MG63 (cell line): ENCODE measurements around the gene PLEKHG1. TPM values are rescaled to one million over a fixed set of nuclear protein-coding genes. Genes with fewer than 3 reads are reported as not detected.

ENCODE experiments used
- DNase-seq: peaks from one replicate; pipeline ENCODE4 v3.0.0-alpha.2; 2020
- H3K27me3 ChIP-seq: fragments of 250-450 bp; sonication (Bioruptor Pico); 2 replicates; pipeline ENCODE4 v1.5.1; 2020; ENCODE audit warnings: mild to moderate bottlenecking, moderate library complexity
- H3K36me3 ChIP-seq: fragments of 250-450 bp; sonication (Bioruptor Pico); 2 replicates; pipeline ENCODE4 v1.5.1; 2020; ENCODE audit warnings: mild to moderate bottlenecking, moderate library complexity
- H3K4me3 ChIP-seq: fragments of 250-450 bp; sonication (Bioruptor Pico); 2 replicates; pipeline ENCODE4 v1.5.1; 2020; ENCODE audit warnings: mild to moderate bottlenecking, moderate library complexity
- H3K9me3 ChIP-seq: fragments of 250-450 bp; sonication (Bioruptor Pico); 2 replicates; pipeline ENCODE4 v1.5.1; 2020; ENCODE audit warnings: mild to moderate bottlenecking, moderate library complexity
- total RNA-seq: library from RNA; depleted of rRNA; stranded (reverse); fragments of >200 nt; shearing (Covaris generic); gene quantifications from 2 replicates; pipeline ENCODE4 v1.2.3, GENCODE V29; 2014; ENCODE audit warnings: low replicate concordance; rRNA removed

PLEKHG1 gene
- total RNA-seq, 1 experiment from 2014 or later: 0.99 TPM

DNA sequence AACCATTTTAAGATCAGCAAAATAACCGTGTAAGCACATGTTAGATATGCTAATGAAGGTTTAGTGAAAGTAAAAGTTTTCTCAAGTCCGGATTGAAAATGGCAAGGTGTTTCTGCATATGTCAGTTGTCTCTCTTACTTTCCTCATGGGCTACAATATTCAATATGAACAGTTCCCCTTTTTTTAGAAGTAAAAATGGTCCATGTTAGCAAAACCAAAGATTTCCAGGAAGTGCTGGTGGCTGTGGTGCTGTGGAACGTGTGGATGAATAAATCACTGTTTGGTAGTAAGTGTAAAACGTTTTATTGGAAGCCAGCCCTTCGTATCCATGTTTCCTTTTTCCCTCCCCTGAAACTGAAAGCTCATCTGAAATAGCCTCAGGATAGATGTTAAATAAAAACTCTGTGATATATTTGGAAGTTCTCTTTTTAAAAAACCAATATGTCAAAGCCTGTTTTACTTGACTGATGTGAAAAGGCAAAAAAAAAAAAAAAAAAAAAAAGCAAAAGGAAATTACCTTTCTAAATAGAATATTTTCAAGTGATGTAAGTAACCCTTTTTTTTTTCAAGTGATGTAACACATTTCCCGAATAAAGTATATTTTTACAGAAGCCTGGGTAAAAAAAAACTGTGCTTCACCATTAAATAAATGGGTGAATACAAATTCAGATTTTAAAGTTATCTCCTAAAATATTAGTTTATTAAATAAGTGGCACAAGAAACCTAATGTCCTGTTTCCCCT, 41.9 kb downstream of the PLEKHG1 start:
- H3K9me3 ChIP-seq: no peaks in the 10 kb centered on the region
- no peaks in the 10 kb centered on the region for H3K27me3 ChIP-seq
- peak overlapping the region; percentile 20 for H3K4me3 ChIP-seq
- DNase-seq: no peak
- H3K36me3 ChIP-seq: no peaks in the 10 kb centered on the region

GRCh38 chr6:150646228-150646627, 46.5 kb downstream of the PLEKHG1 start:
- no peak for DNase-seq
- no peaks in the 10 kb centered on the region for H3K36me3 ChIP-seq
- H3K4me3 ChIP-seq: no peak overlapping the region
- no peaks in the 10 kb centered on the region for H3K9me3 ChIP-seq
- H3K27me3 ChIP-seq: no peaks in the 10 kb centered on the region

DNA sequence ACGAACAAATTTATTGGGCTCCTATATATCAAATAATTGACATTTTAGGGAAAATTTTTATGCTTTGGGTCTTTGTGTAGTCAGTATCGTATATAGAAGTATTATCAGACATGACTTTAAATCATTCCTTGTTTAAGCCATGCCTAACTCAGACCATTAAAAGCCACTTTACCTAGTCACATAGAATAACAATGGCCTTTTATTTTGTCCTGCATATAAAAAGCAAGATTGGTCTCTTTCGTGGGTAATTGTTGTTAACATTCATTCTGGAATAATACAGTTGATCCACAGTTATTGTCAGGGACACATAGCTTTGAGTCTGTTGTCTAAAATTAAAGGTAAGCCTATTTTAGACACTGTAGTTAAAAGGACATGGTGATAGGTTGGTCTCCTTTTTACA, 47.4 kb downstream of the PLEKHG1 start:
- Histone ChIP-seq H3K27me3 (no peaks in the 10 kb centered on the region), H3K36me3 (no peaks in the 10 kb centered on the region), H3K9me3 (no peaks in the 10 kb centered on the region), H3K4me3 (no peak overlapping the region)
- no peak for DNase-seq

Other genes with a start within 250 kb of the PLEKHG1 start
- gene IYD, start 230.9 kb upstream of the PLEKHG1 start, total RNA-seq: 0.03 TPM in 1 of 2 replicates, not detected in the other